GM12878 (cell line): ENCODE data around the gene TOP3A. TPM values are rescaled to one million over a fixed set of nuclear protein-coding genes. Genes with fewer than 3 reads are reported as not detected.

Source experiments
- ATAC-seq: fragments of 200-7000 bp; cut with Tn5 transposase; 3 replicates; pipeline ENCODE4 v1.9.1; 2020; ENCODE audit warnings: mild to moderate bottlenecking, moderate library complexity
- BruUV-seq: library from RNA; stranded (reverse); fragments of 400-500 nt; replicated peaks from 2 replicates; lab custom pipeline; 2021; lab: Mats Ljungman, UMichigan
- CTCF ChIA-PET: fragments of 300-600 bp; sonication (Branson Sonifier 250); formaldehyde crosslinking; extraction: SDS; loops from one replicate; lab custom pipeline; 2021; ENCODE audit warnings: inconsistent platforms; lab: Yijun Ruan, JAX
- POLR2A ChIA-PET: fragments of 350-600 bp; formaldehyde crosslinking; extraction: SDS; loops from one replicate; lab custom pipeline; 2021; ENCODE audit warnings: inconsistent platforms; lab: Charles Lee
- RAD21 ChIA-PET: fragments of 300-600 bp; sonication (Branson Sonifier 250); formaldehyde crosslinking; loops from one replicate; lab custom pipeline; 2023; ENCODE audit warnings: antibody characterized with exemption; ENCODE audit not compliant: unreplicated experiment; lab: Charles Lee
- SMC1A ChIA-PET: fragments of 300-600 bp; sonication (Branson Sonifier 250); formaldehyde crosslinking; loops from one replicate; lab custom pipeline; 2023; ENCODE audit not compliant: unreplicated experiment, uncharacterized antibody; lab: Charles Lee
- DNase-seq: peaks from one replicate; pipeline ENCODE4 v3.0.0-alpha.2; 2011; ENCODE audit warnings: low read depth, low spot score
- FAIRE-seq: peaks from 3 replicates; lab custom pipeline; 2011; peaks lifted over from hg19 to GRCh38; lab: Jason Lieb, UNC
- H2AFZ ChIP-seq: 2 replicates; pipeline ENCODE4 v1.6.0; 2011; ENCODE audit warnings: low read depth, low read length, control low read depth; ENCODE audit not compliant: control insufficient read depth
- H3K27ac ChIP-seq: 2 replicates; pipeline ENCODE4 v1.5.1; 2011; ENCODE audit warnings: control low read depth; ENCODE audit not compliant: control insufficient read depth, insufficient read depth
- H3K27me3 ChIP-seq, 2 experiments: replicated peaks in 1 of 2; 2 replicates each; pipeline versions ENCODE4 v1.6.0 to v1.6.1; 2011; ENCODE audit warnings: low read length in 1 of 2; ENCODE audit not compliant: control insufficient read depth in 2 of 2, insufficient read depth in 2 of 2
- H3K36me3 ChIP-seq, 2 experiments: 2 replicates each; pipeline ENCODE4 v1.5.1; 2011; ENCODE audit warnings: low read length in 1 of 2; ENCODE audit not compliant: control insufficient read depth in 2 of 2, insufficient read depth in 2 of 2
- H3K4me1 ChIP-seq: 2 replicates; pipeline ENCODE4 v1.6.1; 2011; ENCODE audit warnings: mild to moderate bottlenecking, low read length, moderate library complexity, mixed read lengths; ENCODE audit not compliant: control insufficient read depth, insufficient read depth
- H3K4me2 ChIP-seq: 2 replicates; pipeline ENCODE4 v1.6.0; 2011; ENCODE audit warnings: control low read depth; ENCODE audit not compliant: control insufficient read depth, insufficient read depth
- H3K4me3 ChIP-seq: fragments of 200-600 bp; sonication (generic); 2 replicates; pipeline ENCODE4 v1.5.1; 2016
- H3K79me2 ChIP-seq: 2 replicates; pipeline ENCODE4 v1.6.0; 2011; ENCODE audit warnings: low read length; ENCODE audit not compliant: control insufficient read depth, insufficient read depth
- H3K9ac ChIP-seq: 2 replicates; pipeline ENCODE4 v1.8.0; 2011; ENCODE audit warnings: low read length, control low read depth, mixed read lengths; ENCODE audit not compliant: control insufficient read depth, insufficient read depth
- H3K9me3 ChIP-seq: replicated peaks from 3 replicates; pipeline ENCODE4 v1.5.1; 2011; ENCODE audit warnings: mild to moderate bottlenecking, low read length; ENCODE audit not compliant: control insufficient read depth, insufficient read depth
- H4K20me1 ChIP-seq: 2 replicates; pipeline ENCODE4 v1.6.0; 2011; ENCODE audit not compliant: control insufficient read depth, insufficient read depth
- BRCA1 ChIP-seq: IDR thresholded peaks from 2 replicates; pipeline ENCODE4 v1.6.1; 2011; ENCODE audit warnings: low read depth, low read length, improper control_type of control experiment
- EP300 ChIP-seq, 2 experiments: fragments of 150-350 bp in 1 of 2; IDR thresholded peaks; 2 replicates each; pipeline ENCODE4 v1.6.1; 2011 to 2012; ENCODE audit warnings: low read depth in 2 of 2, low read length in 2 of 2, borderline replicate concordance in 1 of 2, improper control_type of control experiment in 1 of 2, inconsistent platforms in 1 of 2; ENCODE audit not compliant: control insufficient read depth in 1 of 2
- HCFC1 ChIP-seq: fragments of 150-350 bp; IDR thresholded peaks from 2 replicates; pipeline ENCODE4 v1.6.1; 2014; ENCODE audit warnings: low read length
- NRF1 ChIP-seq: conservative IDR thresholded peaks from 2 replicates; pipeline ENCODE4 v1.6.1; 2011; ENCODE audit warnings: mild to moderate bottlenecking, low read depth, low read length, improper control_type of control experiment
- POLR2A ChIP-seq: IDR thresholded peaks from 2 replicates; pipeline ENCODE4 v1.6.1; 2011; ENCODE audit warnings: low read depth, mild to moderate bottlenecking, low read length
- RCOR1 ChIP-seq: conservative IDR thresholded peaks from 2 replicates; pipeline ENCODE4 v1.6.1; 2012; ENCODE audit warnings: low read depth, low read length, improper control_type of control experiment
- SRF ChIP-seq, 2 experiments: IDR thresholded peaks; 2 replicates each; pipeline ENCODE4 v1.6.1; 2011; ENCODE audit warnings: low read depth in 2 of 2, low read length in 2 of 2, mild to moderate bottlenecking in 1 of 2, moderate library complexity in 1 of 2
- STAT3 ChIP-seq: IDR thresholded peaks from 2 replicates; pipeline ENCODE4 v1.6.1; 2011; ENCODE audit warnings: low read depth, low read length, improper control_type of control experiment
- YBX1 ChIP-seq: fragments of 450-650 bp; IDR thresholded peaks from 2 replicates; pipeline ENCODE4 v1.6.1; 2016; ENCODE audit warnings: antibody characterized with exemption
- ZBED1 ChIP-seq: IDR thresholded peaks from 2 replicates; pipeline ENCODE4 v1.6.1; 2016; ENCODE audit warnings: borderline replicate concordance
- WGBS: methylation state at CpG from one replicate; pipeline ENCODE4 v1.1.6; 2016; ENCODE audit warnings: low lambda C conversion rate; ENCODE audit not compliant: insufficient replicate concordance, insufficient coverage; ENCODE audit errors: missing lambda C conversion rate; 5-methylcytosine and 5-hydroxymethylcytosine counted together
- in situ Hi-C: fragments of 300-500 bp; cut with MboI; formaldehyde crosslinking; loops from 9 replicates; pipeline ENCODE4 v1.14.3; 2018; ENCODE audit warnings: mixed read lengths
- intact Hi-C: fragments of 100-400 bp; cut with micrococcal nuclease; formaldehyde crosslinking; loops from one replicate; pipeline ENCODE4 v1.14.2; 2022; ENCODE audit not compliant: unreplicated experiment
- polyA plus RNA-seq, 11 experiments: library from polyadenylated mRNA; depleted of rRNA in 4 of 11; unstranded in 6 of 11; stranded (reverse) in 5 of 11; fragments of >200 nt; fragmentation: Nextera tagmentation in 4 of 11; fragmentation: Illumina TruSeq in 1 of 11; extraction: Ambion mirVana in 4 of 11; extraction: Trizol in 1 of 11; gene quantifications; 1 replicate in 1 of 11; 2 replicates in 10 of 11; pipeline versions ENCODE4 v1.2.1 to v1.2.3, GENCODE V29; 2011 to 2016; ENCODE audit warnings: inconsistent platforms in 2 of 11, missing spikeins in 2 of 11, low read depth in 1 of 11
- total RNA-seq, 4 experiments: library from RNA; depleted of rRNA in 3 of 4; stranded (reverse); fragments of >200 nt in 3 of 4; fragmentation: Illumina TruSeq in 1 of 4; extraction: Trizol in 1 of 4; gene quantifications; 2 replicates each; pipeline versions ENCODE4 v1.2.1 to v1.2.3, GENCODE V29; 2013 to 2021

Gene TOP3A
- total and polyA plus RNA-seq, 10 of the 15 experiments (the other 5 are each of a cell fraction or from before 2014, with no cell fraction given), result 4.2 to 51.9 (median 31.8) TPM

DNA sequence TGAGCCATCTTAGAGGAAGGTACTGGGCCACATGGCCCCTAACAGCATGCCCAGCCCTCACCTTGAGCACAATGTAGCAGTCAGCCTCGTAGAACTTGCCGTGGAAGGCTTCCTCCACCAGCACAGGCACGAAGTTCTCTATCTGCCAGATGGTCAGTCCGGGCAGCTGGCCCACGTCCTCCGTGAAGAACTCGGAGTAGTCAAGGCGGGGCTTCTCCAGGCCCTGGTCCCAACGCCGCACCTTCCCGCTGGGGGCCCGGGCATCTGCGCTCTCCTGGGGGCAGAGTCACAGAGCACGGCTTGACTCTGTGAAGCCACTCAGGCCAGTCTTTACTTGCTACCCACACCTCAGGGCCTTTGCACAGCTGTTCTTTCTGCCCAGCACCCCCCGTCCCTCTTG lies 63.6 kb downstream of the TOP3A start:
- no peak for ATAC-seq
- ChIA-PET CTCF (no interaction called here), POLR2A (no interaction called here), RAD21 (no interaction called here), SMC1A (no interaction called here)
- H4K20me1 ChIP-seq, result no peaks in the 10 kb centered on the region
- in situ Hi-C loops, result no loop called here
- no peak for FAIRE-seq
- H2AFZ ChIP-seq, result no peak overlapping the region
- WGBS, result 85% methylated on average over 15 of the region's 15 CpGs
- H3K9me3 ChIP-seq, result no peaks in the 10 kb centered on the region
- H3K27me3 ChIP-seq, result no peaks in the 10 kb centered on the region
- H3K4me1 ChIP-seq, result no peaks in the 10 kb centered on the region
- intact Hi-C loops, result no loop called here
- H3K79me2 ChIP-seq, result no peaks in the 10 kb centered on the region
- BruUV-seq, result no TSS peak
- DNase-seq, result no peak
- H3K4me2 ChIP-seq, result no peak overlapping the region
- no peak overlapping the region for H3K4me3 ChIP-seq
- peaks cover 11 to 35% of the 10 kb centered on the region in 2 experiments for H3K36me3 ChIP-seq
- H3K9ac ChIP-seq, result no peak overlapping the region
- TF ChIP-seq SRF (IDR thresholded peaks at IDR 0.05; ENCODE audit: low read depth in 2 of 2, low read length in 2 of 2), result no peak
- no peak for TF ChIP-seq STAT3
- no peak for TF ChIP-seq BRCA1
- TF ChIP-seq ZBED1, result no peak
- no peak for TF ChIP-seq RCOR1
- TF ChIP-seq HCFC1, result no peak
- no peak for TF ChIP-seq EP300 (IDR thresholded peaks at IDR 0.05; ENCODE audit: borderline replicate concordance in 1 of 2, control insufficient read depth in 1 of 2, low read depth in 2 of 2, low read length in 2 of 2)
- H3K27ac ChIP-seq, result no peak overlapping the region

GRCh38 chr17:18250708-18251107 lies 64.1 kb downstream of the TOP3A start:
- DNase-seq, result no peak
- intact Hi-C loops (no loop called here), in situ Hi-C loops (no loop called here)
- H3K4me1 ChIP-seq, result no peaks in the 10 kb centered on the region
- no peak for FAIRE-seq
- H3K4me3 ChIP-seq, result no peak overlapping the region
- POLR2A ChIA-PET, result no interaction called here
- CTCF ChIA-PET, result no interaction called here
- H3K79me2 ChIP-seq, result no peaks in the 10 kb centered on the region
- SMC1A ChIA-PET, result no interaction called here
- WGBS, result 99% methylated on average over 14 of the region's 14 CpGs
- H3K27me3 ChIP-seq, result no peaks in the 10 kb centered on the region
- RAD21 ChIA-PET, result interaction anchor here (0.6 kb wide), 1 partner anchor 71 kb away, joined by 3 read pairs; no protein-coding TSS in a partner anchor
- BruUV-seq, result no TSS peak
- no peaks in the 10 kb centered on the region for H3K9me3 ChIP-seq
- TF ChIP-seq NRF1, result no peak
- TF ChIP-seq YBX1, result no peak
- peak; percentile 19; the same call in 1 of the 2 replicates for TF ChIP-seq POLR2A
- no peak overlapping the region for H3K27ac ChIP-seq
- H3K36me3 ChIP-seq, result peaks cover 7 to 38% of the 10 kb centered on the region in 2 experiments
- no peak overlapping the region for H3K9ac ChIP-seq
- H3K4me2 ChIP-seq, result no peak overlapping the region
- no peaks in the 10 kb centered on the region for H4K20me1 ChIP-seq
- H2AFZ ChIP-seq, result no peak overlapping the region
- ATAC-seq, result no peak
